HG02623 (cell line): ENCODE measurements around the gene SKP1.

Experiments used
- ATAC-seq: cut with Tn5 transposase; IDR thresholded peaks from one replicate; pipeline ENCODE4 v1.9.1; 2021; ENCODE audit warnings: moderate library complexity; ENCODE audit not compliant: unreplicated experiment

Gene SKP1

GRCh38 chr5:134113902-134114875 lies 62.6 kb downstream of the SKP1 start, which contains the start of gene TCF7:
Gene TCF7 (plus strand): TSS chr5:134114681. CDS start chr5:134114907, 226 bp downstream.
- ATAC-seq = peak; percentile 79

GRCh38 chr5:134113363-134113889 lies 63.3 kb downstream of the SKP1 start:
- no peak for ATAC-seq

GRCh38 chr5:134112726-134113362 lies 63.9 kb downstream of the SKP1 start:
- ATAC-seq = no peak

- ATAC-seq = no peak
Measured at GRCh38 chr5:134111741-134112647, 64.8 kb downstream of the SKP1 start.

DNA sequence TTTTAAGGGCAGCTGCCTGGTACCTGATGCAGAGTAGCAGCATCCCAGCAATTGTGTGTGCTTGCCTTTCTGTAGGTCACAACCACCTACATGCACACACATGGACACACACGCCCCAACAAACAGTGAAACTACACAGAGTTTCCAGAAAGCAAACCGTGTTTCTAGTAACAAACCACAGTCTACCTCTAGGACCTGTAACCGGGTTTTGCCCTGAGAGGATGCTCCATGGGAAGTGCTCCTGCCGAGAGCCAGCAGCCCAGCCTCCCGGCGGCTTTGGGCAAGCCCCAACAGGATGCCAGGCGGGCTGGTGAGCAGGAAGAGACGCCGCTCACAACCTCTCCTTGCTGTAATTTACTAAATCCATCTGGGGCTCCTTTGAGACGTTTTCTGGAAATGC lies 66.4 kb downstream of the SKP1 start:
- ATAC-seq = no peak

GRCh38 chr5:134107779-134108178 lies 69.0 kb downstream of the SKP1 start:
- ATAC-seq = no peak

DNA sequence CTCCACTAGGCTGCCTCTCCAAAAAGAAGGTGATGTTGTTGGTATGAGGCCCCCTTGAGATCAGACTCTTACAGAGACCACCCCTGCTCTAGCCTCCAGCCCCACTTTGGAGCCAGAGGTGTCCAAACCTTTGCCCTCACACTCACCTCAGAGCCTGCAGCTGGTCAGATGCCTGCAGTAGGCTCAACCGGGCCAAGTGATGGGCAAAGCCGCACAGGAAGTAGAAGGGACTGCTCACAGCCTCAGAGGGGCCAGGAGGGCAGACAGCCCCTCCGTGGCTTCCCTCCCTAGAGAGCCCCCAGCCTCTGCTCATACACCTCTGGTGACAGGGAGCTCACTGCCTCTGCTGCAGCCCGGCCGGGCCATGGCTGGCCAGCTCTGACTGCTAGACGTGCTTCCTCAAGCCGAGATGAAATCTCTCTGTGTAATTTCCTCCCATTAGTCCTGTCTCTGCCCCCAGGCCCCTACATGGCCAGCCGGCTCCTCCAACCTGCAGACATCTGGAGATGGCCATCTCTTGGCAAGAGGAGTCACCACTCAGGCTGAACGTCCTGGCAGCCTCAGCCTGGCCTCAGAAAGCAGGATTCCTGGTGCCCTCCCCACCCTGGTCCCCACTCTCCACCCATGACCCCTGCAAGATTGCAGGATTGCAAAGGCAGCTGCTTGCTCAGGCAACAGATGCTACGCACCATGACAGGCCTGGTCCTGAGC lies 69.6 kb downstream of the SKP1 start:
- no peak for ATAC-seq

- ATAC-seq = no peak
Measured at GRCh38 chr5:134103998-134104654, 72.6 kb downstream of the SKP1 start.

DNA sequence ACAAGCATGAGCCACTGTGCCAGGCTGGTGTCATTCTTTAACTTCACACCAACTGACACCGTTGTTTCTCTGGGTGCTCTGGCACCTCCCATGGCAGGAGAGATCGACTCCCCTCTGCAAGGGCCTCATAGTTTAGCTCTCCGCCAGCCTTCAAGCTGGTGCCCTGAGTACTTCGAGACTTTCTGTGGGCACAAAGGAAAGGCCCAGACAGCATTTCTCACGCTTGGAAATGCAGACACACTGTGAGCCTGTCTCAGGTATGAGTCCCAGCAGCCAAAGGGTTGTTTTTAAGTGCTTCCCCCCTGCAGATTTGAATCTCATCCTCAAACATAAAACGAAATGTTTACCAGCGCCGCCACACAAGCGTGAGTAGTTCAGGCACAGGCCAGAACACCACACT lies 73.4 kb downstream of the SKP1 start:
- no peak for ATAC-seq

- no peak for ATAC-seq
Measured at GRCh38 chr5:134101686-134102439, 74.9 kb downstream of the SKP1 start.

GRCh38 chr5:134100283-134101091 lies 76.3 kb downstream of the SKP1 start:
- peak; percentile 85 for ATAC-seq

DNA sequence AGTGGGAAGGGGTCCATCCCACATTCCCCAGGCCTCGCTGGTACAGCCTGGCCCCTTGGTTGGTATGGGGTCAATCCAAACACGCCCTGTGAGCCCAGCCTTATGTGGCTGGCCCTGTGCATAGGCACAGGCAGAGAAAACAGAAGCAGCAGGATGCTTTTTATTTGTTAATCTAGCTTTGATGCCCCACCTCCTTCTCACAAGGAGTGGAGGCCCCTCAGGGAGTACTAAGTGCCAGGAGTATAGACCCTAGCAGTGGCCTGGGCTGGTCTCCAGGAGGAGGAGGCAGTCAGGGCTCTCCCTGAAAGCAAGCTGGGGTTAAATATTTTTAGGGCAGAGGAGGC lies 76.8 kb downstream of the SKP1 start:
- no peak for ATAC-seq

- no peak for ATAC-seq
Measured at GRCh38 chr5:134099288-134099872, 77.4 kb downstream of the SKP1 start.
